GM19023 (cell line): ENCODE data around the gene RANBP3.

ENCODE experiments used
- ATAC-seq: cut with Tn5 transposase; IDR thresholded peaks from one replicate; pipeline ENCODE4 v1.9.1; 2021; ENCODE audit warnings: mild to moderate bottlenecking, moderate library complexity; ENCODE audit not compliant: unreplicated experiment

The RANBP3 gene

GRCh38 chr19:5907241-5907640, 70.7 kb downstream of the RANBP3 start:
- no peak for ATAC-seq

DNA sequence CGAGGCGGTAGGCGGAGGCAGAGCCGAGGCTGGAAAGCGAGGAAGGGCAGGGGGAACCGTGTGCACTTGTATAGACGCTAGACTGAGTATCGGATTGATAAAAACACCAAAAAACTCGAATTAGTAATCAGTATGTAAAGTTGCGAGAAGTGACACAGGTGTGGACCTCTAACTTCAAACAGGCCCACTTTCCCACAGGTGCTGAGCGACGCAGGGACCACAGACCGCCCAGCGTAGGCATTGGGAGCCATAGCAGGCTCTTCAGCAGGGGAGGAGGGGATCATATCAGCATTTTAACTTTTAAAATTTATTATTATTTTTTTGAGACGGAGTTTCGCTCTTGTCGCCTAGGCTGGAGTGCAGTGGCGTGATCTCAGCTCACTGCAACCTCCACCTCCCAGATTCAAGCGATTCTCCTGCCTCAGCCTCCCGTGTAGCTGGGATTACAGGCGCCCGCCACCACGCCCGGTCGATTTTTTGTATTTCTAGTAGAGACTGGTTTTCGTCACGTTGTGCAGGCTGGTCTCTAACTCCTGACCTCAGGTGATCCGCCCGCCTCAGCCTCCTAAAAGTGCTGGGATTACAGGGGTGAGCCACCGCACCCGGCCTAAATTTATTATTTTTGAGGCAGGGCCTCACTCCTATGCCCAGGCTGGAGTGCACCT, 72.7 kb downstream of the RANBP3 start:
- no peak for ATAC-seq

- peak; percentile 79 for ATAC-seq
These were observed 73.4 kb downstream of the RANBP3 start, which contains the start of gene VMAC for GRCh38 chr19:5904352-5905113. Gene VMAC, plus strand, starts transcription at chr19:5904872. Its CDS starts 19 bp downstream, at chr19:5904891.

GRCh38 chr19:5903624-5904351, 74.2 kb downstream of the RANBP3 start, which contains the start of gene NDUFA11:
Gene NDUFA11, minus strand, starts transcription at chr19:5903790. Its CDS starts 82 bp downstream, at chr19:5903708.
- peak; percentile 36 for ATAC-seq

GRCh38 chr19:5903056-5903623, 74.8 kb downstream of the RANBP3 start:
- ATAC-seq, result no peak

- no peak for ATAC-seq
These were observed 77.0 kb downstream of the RANBP3 start for GRCh38 chr19:5900976-5901375.

- no peak for ATAC-seq
These were observed 78.0 kb downstream of the RANBP3 start for GRCh38 chr19:5899728-5900526.

GRCh38 chr19:5897189-5897969, 80.6 kb downstream of the RANBP3 start:
- no peak for ATAC-seq

DNA sequence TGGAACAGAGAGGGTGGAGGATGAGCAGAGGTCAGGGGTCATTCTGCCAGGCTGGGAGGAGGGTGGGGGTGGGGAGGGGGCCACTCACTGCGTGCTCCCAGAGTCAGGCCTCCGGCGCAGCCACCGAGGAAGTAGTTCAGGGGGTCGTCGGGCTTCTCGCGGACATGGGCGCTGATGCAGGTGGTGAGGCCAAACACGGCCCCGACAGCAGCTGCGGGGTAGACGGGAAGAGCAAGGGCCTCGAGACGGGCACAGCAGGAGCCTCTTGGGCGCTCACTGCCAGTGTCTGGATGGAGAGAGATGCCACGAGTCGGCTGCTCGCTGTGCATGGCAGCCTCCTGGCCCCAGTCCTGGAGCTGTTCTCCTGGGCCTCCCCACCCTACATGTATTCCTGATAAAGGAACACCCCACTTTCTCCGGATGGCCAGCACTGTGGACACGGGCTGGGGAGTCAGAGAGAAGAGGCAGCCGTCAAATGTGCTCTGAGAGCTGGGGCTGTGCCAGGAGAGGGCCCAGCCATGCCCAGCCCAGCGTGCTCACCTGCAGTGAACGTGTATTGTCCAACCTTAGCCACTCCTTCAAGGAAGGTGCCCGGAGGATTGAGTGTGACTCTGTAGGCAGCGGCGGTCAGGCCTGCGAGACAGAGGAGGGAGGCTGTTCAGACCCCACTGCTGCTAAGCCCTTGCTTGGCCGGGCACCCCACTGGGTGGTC, 81.4 kb downstream of the RANBP3 start:
- no peak for ATAC-seq

- ATAC-seq, result no peak
These were observed 82.0 kb downstream of the RANBP3 start for GRCh38 chr19:5895890-5896289.

- no peak for ATAC-seq
These were observed 82.5 kb downstream of the RANBP3 start for GRCh38 chr19:5895409-5895808.

- ATAC-seq, result no peak
These were observed 83.1 kb downstream of the RANBP3 start for GRCh38 chr19:5894704-5895349.

GRCh38 chr19:5893907-5894703, 83.8 kb downstream of the RANBP3 start:
- no peak for ATAC-seq

GRCh38 chr19:5893296-5893903, 84.5 kb downstream of the RANBP3 start:
- no peak for ATAC-seq

DNA sequence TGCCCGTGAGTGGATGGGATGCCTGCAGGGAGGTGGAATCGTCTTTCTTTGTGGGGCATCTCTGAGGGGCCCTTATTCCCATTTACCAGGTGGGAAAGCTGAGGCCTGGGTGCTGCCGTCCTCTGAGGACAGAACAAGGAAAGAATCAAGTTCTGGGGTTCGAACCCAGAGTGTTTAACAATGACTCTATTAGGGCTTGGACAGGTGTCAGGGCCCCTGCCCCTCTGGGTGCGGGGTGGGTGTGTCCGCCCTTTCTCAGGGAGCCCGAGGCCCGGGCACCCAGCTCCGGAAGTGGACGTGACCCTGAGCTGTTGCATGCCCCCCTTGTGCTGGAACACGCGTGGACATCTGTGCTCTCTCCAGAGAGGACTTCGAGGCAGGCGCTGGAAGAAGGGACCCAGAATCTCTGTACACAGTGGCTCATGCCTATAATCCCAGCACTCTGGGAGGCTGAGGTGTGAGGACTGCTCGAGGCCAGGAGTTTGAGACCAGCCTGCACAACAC, 85.1 kb downstream of the RANBP3 start:
- ATAC-seq, result no peak

GRCh38 chr19:5891938-5892771, 85.8 kb downstream of the RANBP3 start:
- ATAC-seq, result no peak
